Measurements from ENCODE around the gene DCLK1.

GRCh38 chr13:35964011-35964862 lies 166.9 kb downstream of the DCLK1 start:
- no peak for TF ChIP-seq POLR2A (IDR thresholded peaks at IDR 0.05)
- TF ChIP-seq CTCF (IDR thresholded peaks at IDR 0.05), result no peak

All from suprapubic skin (tissue), 3 donors.